Measurements from ENCODE around the gene ABHD3. TPM values are rescaled to one million over a fixed set of nuclear protein-coding genes. Genes with fewer than 3 reads are reported as not detected.
"Not testable (repeated sequence)": the region's sequence is repeated elsewhere in the genome, so short reads cannot be mapped to it uniquely, and the experiment has no call there.

The ABHD3 gene
- total and polyA plus RNA-seq, 2 of the 8 experiments (the other 6 are each of a cell fraction or from before 2014, with no cell fraction given), result 8.4 to 12.1 TPM

DNA sequence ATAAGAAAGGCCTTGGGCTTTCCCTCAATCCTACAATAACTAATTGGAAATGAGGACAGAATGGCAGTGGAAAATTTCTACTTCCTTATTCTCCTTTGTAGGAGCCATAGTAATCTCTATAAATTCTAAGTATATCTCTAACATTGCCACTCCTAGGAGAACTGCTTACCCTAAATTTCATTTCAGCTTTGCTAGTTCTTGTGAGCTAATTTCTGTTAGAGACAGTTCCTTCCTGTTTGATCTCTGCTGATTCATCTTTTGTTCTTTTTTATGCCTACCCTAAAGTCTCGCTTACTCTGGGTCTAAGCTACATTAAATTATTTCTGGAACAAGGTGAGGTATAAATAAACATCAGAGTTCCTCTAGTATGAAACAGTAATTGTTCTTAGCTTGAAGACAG lies 25.7 kb downstream of the ABHD3 start (continued):
- no peak for TF ChIP-seq RBBP5 (IDR thresholded peaks at IDR 0.05; ENCODE audit: borderline replicate concordance, low read depth, low read length)

DNA sequence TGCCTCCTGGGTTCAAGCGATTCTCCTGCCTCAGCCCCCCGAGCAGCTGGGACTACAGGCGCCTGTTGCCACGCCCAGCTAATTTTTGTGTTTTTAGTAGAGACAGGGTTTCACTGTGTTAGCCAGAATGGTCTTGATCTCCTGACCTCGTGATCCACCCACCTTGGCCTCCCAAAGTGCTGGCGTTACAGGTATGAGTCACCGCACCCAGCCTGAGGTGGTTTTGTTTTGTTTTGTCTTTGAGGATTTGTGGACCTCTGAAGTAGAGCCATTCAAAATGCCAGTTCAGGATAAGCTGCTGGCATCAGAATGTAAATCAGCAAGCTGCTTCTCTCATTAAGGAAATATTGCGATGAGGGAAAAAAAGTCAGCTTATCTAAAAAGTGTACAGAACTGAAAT lies 29.2 kb downstream of the ABHD3 start:
- not testable (repeated sequence) for H3K27ac ChIP-seq (ENCODE audit: low read depth, low read length); H4K91ac ChIP-seq (replicated peaks; ENCODE audit: insufficient read length, low read length); H3K4me2 ChIP-seq (ENCODE audit: insufficient read depth in 1 of 2, low read depth in 2 of 2, low read length in 2 of 2); H3K79me2 ChIP-seq (ENCODE audit: control insufficient read depth in 1 of 2, insufficient read depth in 2 of 2, low read length in 2 of 2); H2BK12ac ChIP-seq (ENCODE audit: low read depth, low read length); H2AFZ ChIP-seq (ENCODE audit: low read length); H2BK15ac ChIP-seq (ENCODE audit: low read length); H3K23ac ChIP-seq (ENCODE audit: insufficient read length); H2AK5ac ChIP-seq (ENCODE audit: low read depth, low read length); H4K5ac ChIP-seq (ENCODE audit: insufficient read length, low read depth, low read length); H2BK20ac ChIP-seq (ENCODE audit: low read length); H3K4ac ChIP-seq (replicated peaks; ENCODE audit: insufficient read length, low read depth, low read length); H3K14ac ChIP-seq (ENCODE audit: insufficient read length); H3K18ac ChIP-seq (ENCODE audit: extremely low read depth, low read length); FAIRE-seq; H3K79me1 ChIP-seq (ENCODE audit: low read depth, low read length); DNase-seq (ENCODE audit: low read depth in 1 of 2, low spot score in 2 of 2); H3K36me3 ChIP-seq (ENCODE audit: control insufficient read depth in 2 of 4, insufficient read depth in 4 of 4, low read length in 3 of 4); H2BK120ac ChIP-seq (replicated peaks; ENCODE audit: low read depth, low read length); H3K27me3 ChIP-seq (replicated peaks in 1 of 4; ENCODE audit: control insufficient read depth in 3 of 4, extremely low read depth in 1 of 4, insufficient read depth in 3 of 4, low read length in 3 of 4); H3K4me3 ChIP-seq (ENCODE audit: extremely low read depth in 1 of 4, insufficient read depth in 2 of 4, low read depth in 3 of 4, low read length in 4 of 4); H2BK5ac ChIP-seq (ENCODE audit: low read depth, low read length); H4K8ac ChIP-seq (ENCODE audit: extremely low read depth, insufficient read depth, low read length); H3K56ac ChIP-seq (replicated peaks; ENCODE audit: insufficient read length, low read depth, low read length); H4K20me1 ChIP-seq (replicated peaks in 1 of 2; ENCODE audit: control insufficient read depth in 1 of 2, insufficient read depth in 2 of 2, low read length in 2 of 2); H3K9ac ChIP-seq (replicated peaks in 1 of 4; ENCODE audit: extremely low read depth in 1 of 4, low read depth in 3 of 4, low read length in 3 of 4); H3K9me3 ChIP-seq (ENCODE audit: insufficient read depth in 2 of 2, low read depth in 1 of 2, low read length in 1 of 2); H3K4me1 ChIP-seq (replicated peaks in 1 of 4; ENCODE audit: control insufficient read depth in 3 of 4, insufficient read depth in 4 of 4, low read length in 3 of 4); H3K23me2 ChIP-seq (ENCODE audit: low read depth, low read length)
- POLR2A ChIA-PET (ENCODE audit: partially characterized antibody), result interaction anchor here (0.6 to 1.4 kb wide), 3 partner anchors 10 to 36 kb away, joined by 3 to 5 read pairs (median 4); partner anchors contain the start of gene ABHD3
- WGBS, 2 experiments (ENCODE audit: extremely low coverage in 1 of 2, insufficient coverage in 1 of 2, insufficient read length in 1 of 2, insufficient replicate concordance in 2 of 2, low coverage in 1 of 2, low lambda C conversion rate in 2 of 2, missing lambda C conversion rate in 1 of 2), result 79% methylated on average over 8 of the region's 8 CpGs; no CpG with 5 or more reads in 1 of the 2 experiments
- CTCF ChIA-PET (ENCODE audit: partially characterized antibody), result interaction anchor here (0.6 to 1.0 kb wide), 3 partner anchors 12 to 1471 kb away, joined by 3 to 5 read pairs (median 4); no protein-coding TSS in a partner anchor

Data from H1 (cell line).